K562 (cell line): Measurements from ENCODE around the gene TIMM17A. TPM values are rescaled to one million over a fixed set of nuclear protein-coding genes. Genes with fewer than 3 reads are reported as not detected.
A peak's percentile ranks its signal among the peaks of the same experiment; 100 is the strongest.

Source experiments
- ATF7 ChIP-seq: fragments of 450-650 bp; IDR thresholded peaks from 2 replicates; pipeline ENCODE4 v1.7.1; 2014; ENCODE audit warnings: mild to moderate bottlenecking, moderate library complexity
- BHLHE40 ChIP-seq: IDR thresholded peaks from 2 replicates; pipeline ENCODE4 v1.6.1; 2011; ENCODE audit warnings: low read length, improper control_type of control experiment
- CCAR2 ChIP-seq: fragments of 200-400 bp; formaldehyde crosslinking; IDR thresholded peaks from 2 replicates; pipeline ENCODE4 v1.6.1; 2017; ENCODE audit warnings: mild to moderate bottlenecking, low read depth, low read length
- CHD2 ChIP-seq: IDR thresholded peaks from 2 replicates; pipeline ENCODE4 v1.6.1; 2011; ENCODE audit warnings: low read depth, low read length
- IRF2 ChIP-seq: sonication (generic); formaldehyde crosslinking; IDR thresholded peaks from 2 replicates; pipeline ENCODE4 v1.8.1; 2022; ENCODE audit warnings: mild to moderate bottlenecking, missing genetic modification reagents
- NFXL1 ChIP-seq: fragments of 450-650 bp; formaldehyde crosslinking; IDR thresholded peaks from 2 replicates; pipeline ENCODE4 v1.4.0; 2021; ENCODE audit warnings: mild to moderate bottlenecking
- RBM14 ChIP-seq: fragments of 200-400 bp; formaldehyde crosslinking; IDR thresholded peaks from 2 replicates; pipeline ENCODE4 v1.6.1; 2018; ENCODE audit warnings: low read depth, mild to moderate bottlenecking, low read length, moderate library complexity, borderline replicate concordance; ENCODE audit not compliant: insufficient read depth
- RUNX1 ChIP-seq: sonication (generic); IDR thresholded peaks from 2 replicates; pipeline ENCODE4 v1.6.1; 2016; ENCODE audit warnings: antibody characterized with exemption, low read depth
- STAT5B ChIP-seq: fragments of 250-450 bp; sonication (Bioruptor Pico); IDR thresholded peaks from 2 replicates; pipeline ENCODE4 v1.8.0; 2021; ENCODE audit warnings: mild to moderate bottlenecking, inconsistent platforms
- TGIF2 ChIP-seq: sonication (generic); formaldehyde crosslinking; IDR thresholded peaks from 2 replicates; pipeline ENCODE4 v1.8.1; 2022; ENCODE audit warnings: mild to moderate bottlenecking, missing genetic modification reagents, moderate library complexity
- ZFP30 ChIP-seq: fragments of 250-450 bp; sonication (Bioruptor Pico); IDR thresholded peaks from 2 replicates; pipeline ENCODE4 v1.8.0; 2022; ENCODE audit warnings: moderate library complexity, mild to moderate bottlenecking, inconsistent platforms, borderline replicate concordance
- ZNF282 ChIP-seq: sonication (generic); formaldehyde crosslinking; IDR thresholded peaks from 2 replicates; pipeline ENCODE4 v1.8.1; 2023; ENCODE audit warnings: missing genetic modification reagents
- ZNF324 ChIP-seq: fragments of 250-450 bp; sonication (Bioruptor Pico); IDR thresholded peaks from 2 replicates; pipeline ENCODE4 v1.4.0; 2020; ENCODE audit warnings: mild to moderate bottlenecking
- polyA plus RNA-seq, 8 experiments: library from polyadenylated mRNA; depleted of rRNA in 4 of 8; stranded (reverse) in 5 of 8; unstranded in 3 of 8; fragments of >200 nt; fragmentation: Nextera tagmentation in 2 of 8; fragmentation: Illumina TruSeq in 1 of 8; extraction: Ambion mirVana in 2 of 8; extraction: Trizol in 1 of 8; gene quantifications; 2 replicates each; pipeline versions ENCODE4 v1.2.1 to v1.2.3, GENCODE V29; 2011 to 2014; ENCODE audit warnings: inconsistent platforms in 1 of 8, missing spikeins in 1 of 8
- total RNA-seq, 7 experiments: library from RNA; depleted of rRNA in 6 of 7; stranded (reverse); fragments of >200 nt in 6 of 7; fragmentation: Illumina TruSeq in 2 of 7; extraction: Trizol in 2 of 7; gene quantifications; 2 replicates each; pipeline versions ENCODE4 v1.2.1 to v1.2.3, GENCODE V29; 2011 to 2021; ENCODE audit warnings: low replicate concordance in 1 of 7
- TF ChIP-seq, protein P1 (sequence below): fragments of 250-450 bp; sonication (Bioruptor Pico); IDR thresholded peaks from 2 replicates; pipeline ENCODE4 v1.4.0; 2020; ENCODE audit warnings: mild to moderate bottlenecking, moderate library complexity
- TF ChIP-seq, protein P2 (sequence below): fragments of 250-450 bp; sonication (Bioruptor Pico); IDR thresholded peaks from 2 replicates; pipeline ENCODE4 v1.8.0; 2022; ENCODE audit warnings: inconsistent platforms
- TF ChIP-seq, protein P3 (sequence below): sonication (generic); formaldehyde crosslinking; IDR thresholded peaks from 2 replicates; pipeline ENCODE4 v1.8.1; 2023; ENCODE audit warnings: mild to moderate bottlenecking, missing genetic modification reagents
- TF ChIP-seq, protein P4 (sequence below): fragments of 450-650 bp; IDR thresholded peaks from 2 replicates; pipeline ENCODE4 v1.6.1; 2016; ENCODE audit warnings: antibody characterized with exemption
- TF ChIP-seq, protein P5 (sequence below): sonication (generic); formaldehyde crosslinking; IDR thresholded peaks from 2 replicates; pipeline ENCODE4 v1.5.0; 2020; ENCODE audit warnings: missing genetic modification reagents

TIMM17A gene
- total and polyA plus RNA-seq, 9 of the 15 experiments (the other 6 are each of a cell fraction or from before 2014, with no cell fraction given), result 116 to 744 (median 180) TPM

DNA sequence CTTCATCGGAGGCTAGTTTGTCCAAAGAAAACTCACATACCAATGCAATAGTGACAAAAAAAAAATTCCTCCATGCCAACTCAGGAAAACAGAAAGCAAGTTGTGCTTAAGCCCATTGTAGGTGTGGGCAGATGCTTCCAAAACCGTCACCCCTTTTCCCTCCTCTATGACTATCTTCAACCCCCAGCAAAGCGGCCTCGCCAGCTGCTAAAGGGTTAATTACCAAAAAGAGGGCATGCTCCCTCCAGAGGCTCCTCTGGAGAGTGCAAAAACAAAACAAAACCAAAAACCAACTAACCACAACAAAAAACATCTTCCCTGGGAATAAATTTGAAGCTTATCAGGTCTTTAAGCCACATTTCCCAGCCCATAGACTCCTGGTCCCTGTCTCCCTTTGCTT is 10.1 kb upstream of the TIMM17A start (continued):
- TF ChIP-seq, protein P1, sequence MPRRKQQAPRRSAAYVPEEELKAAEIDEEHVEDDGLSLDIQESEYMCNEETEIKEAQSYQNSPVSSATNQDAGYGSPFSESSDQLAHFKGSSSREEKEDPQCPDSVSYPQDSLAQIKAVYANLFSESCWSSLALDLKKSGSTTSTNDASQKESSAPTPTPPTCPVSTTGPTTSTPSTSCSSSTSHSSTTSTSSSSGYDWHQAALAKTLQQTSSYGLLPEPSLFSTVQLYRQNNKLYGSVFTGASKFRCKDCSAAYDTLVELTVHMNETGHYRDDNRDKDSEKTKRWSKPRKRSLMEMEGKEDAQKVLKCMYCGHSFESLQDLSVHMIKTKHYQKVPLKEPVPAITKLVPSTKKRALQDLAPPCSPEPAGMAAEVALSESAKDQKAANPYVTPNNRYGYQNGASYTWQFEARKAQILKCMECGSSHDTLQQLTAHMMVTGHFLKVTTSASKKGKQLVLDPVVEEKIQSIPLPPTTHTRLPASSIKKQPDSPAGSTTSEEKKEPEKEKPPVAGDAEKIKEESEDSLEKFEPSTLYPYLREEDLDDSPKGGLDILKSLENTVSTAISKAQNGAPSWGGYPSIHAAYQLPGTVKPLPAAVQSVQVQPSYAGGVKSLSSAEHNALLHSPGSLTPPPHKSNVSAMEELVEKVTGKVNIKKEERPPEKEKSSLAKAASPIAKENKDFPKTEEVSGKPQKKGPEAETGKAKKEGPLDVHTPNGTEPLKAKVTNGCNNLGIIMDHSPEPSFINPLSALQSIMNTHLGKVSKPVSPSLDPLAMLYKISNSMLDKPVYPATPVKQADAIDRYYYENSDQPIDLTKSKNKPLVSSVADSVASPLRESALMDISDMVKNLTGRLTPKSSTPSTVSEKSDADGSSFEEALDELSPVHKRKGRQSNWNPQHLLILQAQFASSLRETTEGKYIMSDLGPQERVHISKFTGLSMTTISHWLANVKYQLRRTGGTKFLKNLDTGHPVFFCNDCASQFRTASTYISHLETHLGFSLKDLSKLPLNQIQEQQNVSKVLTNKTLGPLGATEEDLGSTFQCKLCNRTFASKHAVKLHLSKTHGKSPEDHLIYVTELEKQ (CRISPR knock-in tag), result no peak
- TF ChIP-seq RUNX1, result no peak
- peak; percentile 27; the same call in 1 of the 2 replicates for TF ChIP-seq ATF7
- no peak for TF ChIP-seq ZNF282
- TF ChIP-seq ZFP30, result no peak
- TF ChIP-seq CHD2, result no peak
- TF ChIP-seq, protein P2, sequence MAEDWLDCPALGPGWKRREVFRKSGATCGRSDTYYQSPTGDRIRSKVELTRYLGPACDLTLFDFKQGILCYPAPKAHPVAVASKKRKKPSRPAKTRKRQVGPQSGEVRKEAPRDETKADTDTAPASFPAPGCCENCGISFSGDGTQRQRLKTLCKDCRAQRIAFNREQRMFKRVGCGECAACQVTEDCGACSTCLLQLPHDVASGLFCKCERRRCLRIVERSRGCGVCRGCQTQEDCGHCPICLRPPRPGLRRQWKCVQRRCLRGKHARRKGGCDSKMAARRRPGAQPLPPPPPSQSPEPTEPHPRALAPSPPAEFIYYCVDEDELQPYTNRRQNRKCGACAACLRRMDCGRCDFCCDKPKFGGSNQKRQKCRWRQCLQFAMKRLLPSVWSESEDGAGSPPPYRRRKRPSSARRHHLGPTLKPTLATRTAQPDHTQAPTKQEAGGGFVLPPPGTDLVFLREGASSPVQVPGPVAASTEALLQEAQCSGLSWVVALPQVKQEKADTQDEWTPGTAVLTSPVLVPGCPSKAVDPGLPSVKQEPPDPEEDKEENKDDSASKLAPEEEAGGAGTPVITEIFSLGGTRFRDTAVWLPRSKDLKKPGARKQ (CRISPR knock-in tag), result no peak
- TF ChIP-seq IRF2 (CRISPR knock-in tag), result no peak
- TF ChIP-seq, protein P3, sequence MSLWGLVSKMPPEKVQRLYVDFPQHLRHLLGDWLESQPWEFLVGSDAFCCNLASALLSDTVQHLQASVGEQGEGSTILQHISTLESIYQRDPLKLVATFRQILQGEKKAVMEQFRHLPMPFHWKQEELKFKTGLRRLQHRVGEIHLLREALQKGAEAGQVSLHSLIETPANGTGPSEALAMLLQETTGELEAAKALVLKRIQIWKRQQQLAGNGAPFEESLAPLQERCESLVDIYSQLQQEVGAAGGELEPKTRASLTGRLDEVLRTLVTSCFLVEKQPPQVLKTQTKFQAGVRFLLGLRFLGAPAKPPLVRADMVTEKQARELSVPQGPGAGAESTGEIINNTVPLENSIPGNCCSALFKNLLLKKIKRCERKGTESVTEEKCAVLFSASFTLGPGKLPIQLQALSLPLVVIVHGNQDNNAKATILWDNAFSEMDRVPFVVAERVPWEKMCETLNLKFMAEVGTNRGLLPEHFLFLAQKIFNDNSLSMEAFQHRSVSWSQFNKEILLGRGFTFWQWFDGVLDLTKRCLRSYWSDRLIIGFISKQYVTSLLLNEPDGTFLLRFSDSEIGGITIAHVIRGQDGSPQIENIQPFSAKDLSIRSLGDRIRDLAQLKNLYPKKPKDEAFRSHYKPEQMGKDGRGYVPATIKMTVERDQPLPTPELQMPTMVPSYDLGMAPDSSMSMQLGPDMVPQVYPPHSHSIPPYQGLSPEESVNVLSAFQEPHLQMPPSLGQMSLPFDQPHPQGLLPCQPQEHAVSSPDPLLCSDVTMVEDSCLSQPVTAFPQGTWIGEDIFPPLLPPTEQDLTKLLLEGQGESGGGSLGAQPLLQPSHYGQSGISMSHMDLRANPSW (CRISPR knock-in tag), result no peak
- TF ChIP-seq, protein P4, sequence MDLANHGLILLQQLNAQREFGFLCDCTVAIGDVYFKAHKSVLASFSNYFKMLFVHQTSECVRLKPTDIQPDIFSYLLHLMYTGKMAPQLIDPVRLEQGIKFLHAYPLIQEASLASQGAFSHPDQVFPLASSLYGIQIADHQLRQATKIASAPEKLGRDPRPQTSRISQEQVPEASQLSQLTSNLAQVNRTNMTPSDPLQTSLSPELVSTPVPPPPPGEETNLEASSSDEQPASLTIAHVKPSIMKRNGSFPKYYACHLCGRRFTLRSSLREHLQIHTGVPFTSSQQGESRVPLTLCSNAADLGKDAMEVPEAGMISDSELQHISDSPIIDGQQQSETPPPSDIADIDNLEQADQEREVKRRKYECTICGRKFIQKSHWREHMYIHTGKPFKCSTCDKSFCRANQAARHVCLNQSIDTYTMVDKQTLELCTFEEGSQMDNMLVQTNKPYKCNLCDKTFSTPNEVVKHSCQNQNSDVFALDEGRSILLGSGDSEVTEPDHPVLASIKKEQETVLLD, result peak; percentile 40; the same call in 1 of the 2 replicates
- no peak for TF ChIP-seq BHLHE40
- no peak for TF ChIP-seq CCAR2
- no peak for TF ChIP-seq NFXL1 (CRISPR knock-in tag)
- TF ChIP-seq STAT5B (CRISPR knock-in tag), result no peak
- TF ChIP-seq TGIF2 (CRISPR knock-in tag), result no peak
- no peak for TF ChIP-seq RBM14
- TF ChIP-seq, protein P5, sequence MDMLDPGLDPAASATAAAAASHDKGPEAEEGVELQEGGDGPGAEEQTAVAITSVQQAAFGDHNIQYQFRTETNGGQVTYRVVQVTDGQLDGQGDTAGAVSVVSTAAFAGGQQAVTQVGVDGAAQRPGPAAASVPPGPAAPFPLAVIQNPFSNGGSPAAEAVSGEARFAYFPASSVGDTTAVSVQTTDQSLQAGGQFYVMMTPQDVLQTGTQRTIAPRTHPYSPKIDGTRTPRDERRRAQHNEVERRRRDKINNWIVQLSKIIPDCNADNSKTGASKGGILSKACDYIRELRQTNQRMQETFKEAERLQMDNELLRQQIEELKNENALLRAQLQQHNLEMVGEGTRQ (CRISPR knock-in tag), result no peak
- TF ChIP-seq ZNF324 (CRISPR knock-in tag), result no peak
